ENCODE data around the gene EMID1.

Gene EMID1

DNA sequence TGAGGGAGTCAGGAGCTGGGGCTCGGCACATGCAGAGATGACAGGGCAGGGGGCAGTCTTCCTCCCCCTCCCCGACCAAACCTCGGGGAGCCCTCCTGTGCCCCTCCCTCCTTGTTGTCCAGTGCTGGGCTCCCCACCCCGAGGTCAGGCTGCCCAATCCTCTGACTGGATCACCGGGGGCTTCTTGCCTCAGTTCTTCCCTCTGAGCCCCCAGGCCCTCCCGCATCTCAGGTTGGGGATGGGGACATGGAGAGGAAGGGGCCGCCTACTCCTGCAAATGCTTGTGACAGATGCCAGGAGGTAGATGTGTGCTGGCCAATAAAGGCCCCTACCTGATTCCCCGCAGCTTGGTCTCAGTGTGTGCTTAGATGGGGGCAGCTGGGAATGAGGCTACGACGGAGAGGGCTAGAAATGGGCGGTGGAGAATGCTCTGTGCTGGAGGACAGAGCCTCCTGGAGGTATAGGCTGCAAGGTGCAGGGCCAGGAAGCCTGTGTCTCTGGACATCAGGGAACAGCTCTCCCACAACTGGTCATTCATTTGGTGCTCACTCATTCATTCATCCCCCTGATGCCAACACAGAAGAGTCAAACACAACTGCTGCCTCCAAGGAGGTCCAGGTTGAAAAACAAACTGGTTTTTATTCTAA, 53.7 kb downstream of the EMID1 start:
- Histone ChIP-seq H3K9me3 (ENCODE audit: insufficient read depth, low read depth, low read length) (no peaks in the 10 kb centered on the region), H3K9ac (ENCODE audit: low read depth, low read length) (no peak overlapping the region), H3K27me3 (ENCODE audit: insufficient read depth, low read length) (no peaks in the 10 kb centered on the region), H3K4me1 (ENCODE audit: insufficient read depth, low read length) (no peaks in the 10 kb centered on the region), H3K27ac (ENCODE audit: low read depth, low read length) (no peak overlapping the region), H3K4me3 (ENCODE audit: low read length) (no peak overlapping the region), H3K36me3 (ENCODE audit: insufficient read depth, low read length) (peaks cover 18% of the 10 kb centered on the region)
- WGBS = 76% methylated on average over 11 of the region's 11 CpGs

DNA sequence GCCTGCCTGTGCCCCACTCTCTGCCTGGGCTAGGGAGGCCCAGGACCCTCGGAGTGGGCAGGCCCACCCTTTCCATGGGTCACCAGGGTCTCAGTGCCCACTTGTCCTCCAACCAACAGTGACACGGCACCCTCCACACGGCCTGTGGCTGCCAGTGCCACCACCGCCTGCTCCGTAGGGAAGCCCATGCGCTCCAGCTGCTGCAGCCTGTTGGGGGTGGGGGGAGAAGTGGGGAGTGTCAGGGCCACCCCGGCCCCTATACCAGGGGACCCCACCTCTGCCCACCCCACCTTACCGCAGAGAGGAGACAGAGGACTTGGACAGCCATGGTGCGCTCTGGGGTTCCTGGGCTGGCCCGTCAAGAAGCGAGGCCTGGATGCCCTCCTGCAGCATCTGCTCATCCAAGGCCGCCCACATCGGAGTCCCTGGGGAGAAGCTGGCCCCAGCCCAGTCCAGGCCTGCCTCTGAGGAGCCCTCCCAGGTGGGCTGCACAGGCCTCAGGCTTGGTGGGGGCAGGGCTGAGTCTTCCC, 54.4 kb downstream of the EMID1 start:
- Histone ChIP-seq H3K9ac (ENCODE audit: low read depth, low read length) (no peak overlapping the region), H3K27me3 (ENCODE audit: insufficient read depth, low read length) (no peaks in the 10 kb centered on the region), H3K36me3 (ENCODE audit: insufficient read depth, low read length) (peaks cover 22% of the 10 kb centered on the region), H3K4me1 (ENCODE audit: insufficient read depth, low read length) (no peaks in the 10 kb centered on the region), H3K4me3 (ENCODE audit: low read length) (no peak overlapping the region), H3K27ac (ENCODE audit: low read depth, low read length) (no peak overlapping the region), H3K9me3 (ENCODE audit: insufficient read depth, low read depth, low read length) (no peaks in the 10 kb centered on the region)
- WGBS = 95% methylated on average over 12 of the region's 13 CpGs

DNA sequence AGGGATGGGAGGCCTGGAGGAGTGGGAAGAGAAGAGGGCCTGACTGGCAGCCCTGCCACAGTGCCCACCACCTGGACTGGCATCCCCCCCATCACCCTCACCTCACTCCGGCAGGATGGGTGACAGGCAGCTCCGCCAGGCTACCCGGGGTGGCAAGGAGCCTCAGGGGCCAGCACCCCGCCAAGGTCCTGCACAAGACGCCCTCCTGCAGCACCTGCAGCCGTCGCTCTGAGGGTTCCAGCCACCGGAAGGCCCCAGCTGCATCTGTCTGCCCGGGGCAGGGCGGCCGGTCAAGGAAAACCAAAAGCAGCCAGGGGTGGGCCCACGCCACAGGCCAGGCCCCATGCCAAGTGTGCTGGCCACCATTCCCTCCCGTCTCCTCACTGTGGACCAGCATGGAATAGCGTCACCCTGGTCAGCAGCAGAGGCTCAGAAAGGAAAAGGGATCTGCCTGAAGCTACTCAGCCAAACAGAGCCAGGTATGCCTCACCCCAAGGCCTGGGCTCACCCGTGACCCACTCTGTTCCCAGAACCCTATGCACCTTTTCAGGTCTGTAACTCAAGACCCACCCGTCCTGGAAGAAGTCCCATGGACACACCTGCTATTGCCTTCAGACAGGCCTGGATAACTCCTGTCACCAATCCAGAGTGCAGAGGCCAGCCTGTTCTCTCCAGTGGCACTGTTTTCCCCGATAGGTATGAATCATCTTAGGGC, 55.1 kb downstream of the EMID1 start:
- no peaks in the 10 kb centered on the region for H3K9me3 ChIP-seq (ENCODE audit: insufficient read depth, low read depth, low read length)
- no peak overlapping the region for H3K27ac ChIP-seq (ENCODE audit: low read depth, low read length)
- peaks cover 28% of the 10 kb centered on the region for H3K36me3 ChIP-seq (ENCODE audit: insufficient read depth, low read length)
- no peaks in the 10 kb centered on the region for H3K27me3 ChIP-seq (ENCODE audit: insufficient read depth, low read length)
- no peak overlapping the region for H3K4me3 ChIP-seq (ENCODE audit: low read length)
- no peaks in the 10 kb centered on the region for H3K4me1 ChIP-seq (ENCODE audit: insufficient read depth, low read length)
- H3K9ac ChIP-seq (ENCODE audit: low read depth, low read length) = no peak overlapping the region
- 95% methylated on average over 17 of the region's 17 CpGs for WGBS

DNA sequence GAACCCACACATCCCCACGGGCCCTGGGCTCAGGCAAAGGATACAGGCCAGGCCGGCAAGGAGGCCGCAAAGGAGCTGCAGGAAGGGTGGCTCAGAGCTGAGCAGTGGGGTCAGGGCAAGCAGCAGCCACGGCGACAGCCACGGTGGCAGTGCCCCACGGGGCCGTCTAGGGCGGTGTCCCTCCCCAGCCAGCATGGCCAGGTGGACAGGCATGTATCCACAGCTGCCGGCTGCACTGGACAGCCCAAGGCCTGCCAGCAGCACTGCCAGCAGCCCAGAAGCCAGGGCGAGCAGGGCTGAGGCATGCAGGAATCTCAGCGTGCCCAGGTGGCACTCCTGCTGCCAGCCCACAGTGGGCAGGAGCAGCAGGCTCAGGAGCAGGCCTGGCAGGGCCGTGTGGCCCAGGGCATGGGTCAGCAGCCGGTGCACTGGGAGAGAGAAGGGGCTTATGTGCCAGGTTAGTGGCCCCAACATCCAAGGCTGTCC, 58.1 kb downstream of the EMID1 start:
- Histone ChIP-seq H3K4me1 (ENCODE audit: insufficient read depth, low read length) (0 out of 2 replicates have a peak, but pooled peaks cover 7% of the 10 kb centered on the region), H3K36me3 (ENCODE audit: insufficient read depth, low read length) (peaks cover 37% of the 10 kb centered on the region), H3K27me3 (ENCODE audit: insufficient read depth, low read length) (no peaks in the 10 kb centered on the region), H3K27ac (ENCODE audit: low read depth, low read length) (no peak overlapping the region), H3K4me3 (ENCODE audit: low read length) (no peak overlapping the region), H3K9ac (ENCODE audit: low read depth, low read length) (no peak overlapping the region), H3K9me3 (ENCODE audit: insufficient read depth, low read depth, low read length) (no peaks in the 10 kb centered on the region)
- WGBS = 96% methylated on average over 14 of the region's 14 CpGs

DNA sequence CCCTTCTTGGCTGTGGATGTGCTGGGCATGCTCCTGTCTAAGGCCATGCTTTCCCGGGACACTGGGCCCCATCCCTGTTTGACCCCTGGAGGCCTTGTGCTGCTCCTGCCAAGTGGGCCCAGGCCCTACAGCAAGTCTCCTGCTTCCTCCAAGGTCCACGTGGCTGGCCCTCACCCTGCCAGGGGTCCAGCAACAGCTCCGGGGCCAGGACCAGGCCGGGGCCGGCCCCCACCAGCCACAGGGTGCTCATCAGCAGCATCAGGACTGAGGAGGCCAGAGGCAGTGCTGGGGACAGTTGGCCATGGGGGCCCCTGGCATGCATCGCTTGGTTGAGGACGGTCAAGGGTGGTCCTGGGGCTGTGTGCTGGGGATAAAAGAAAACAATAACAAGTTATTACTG, 59.6 kb downstream of the EMID1 start:
- peaks cover 43% of the 10 kb centered on the region for H3K36me3 ChIP-seq (ENCODE audit: insufficient read depth, low read length)
- no peaks in the 10 kb centered on the region for H3K9me3 ChIP-seq (ENCODE audit: insufficient read depth, low read depth, low read length)
- WGBS = 97% methylated on average over 7 of the region's 7 CpGs
- H3K27ac ChIP-seq (ENCODE audit: low read depth, low read length) = no peak overlapping the region
- H3K4me3 ChIP-seq (ENCODE audit: low read length) = no peak overlapping the region
- H3K4me1 ChIP-seq (ENCODE audit: insufficient read depth, low read length) = peaks cover 14% of the 10 kb centered on the region
- no peak overlapping the region for H3K9ac ChIP-seq (ENCODE audit: low read depth, low read length)
- H3K27me3 ChIP-seq (ENCODE audit: insufficient read depth, low read length) = no peaks in the 10 kb centered on the region

DNA sequence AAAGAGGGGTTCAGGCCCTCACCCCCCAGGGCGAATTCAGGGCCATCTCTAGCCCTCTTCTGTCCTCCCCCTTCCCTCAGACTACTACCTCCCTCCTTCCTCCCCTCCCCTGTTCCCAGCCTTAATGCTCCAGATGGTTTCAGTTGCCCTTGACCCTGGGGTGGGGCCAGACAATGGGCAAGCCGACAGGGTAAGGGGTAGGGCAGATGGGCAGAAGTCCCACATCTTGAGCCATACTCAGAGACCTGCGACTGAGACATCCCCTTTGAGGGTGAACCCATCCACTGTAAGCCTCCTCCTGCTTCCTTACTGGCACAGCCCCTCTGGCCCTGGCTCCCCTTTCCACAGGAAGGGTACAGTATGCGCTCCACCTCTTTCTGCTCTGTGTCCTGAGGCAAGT, 60.2 kb downstream of the EMID1 start:
- H3K9ac ChIP-seq (ENCODE audit: low read depth, low read length) = no peak overlapping the region
- H3K9me3 ChIP-seq (ENCODE audit: insufficient read depth, low read depth, low read length) = no peaks in the 10 kb centered on the region
- peaks cover 46% of the 10 kb centered on the region for H3K36me3 ChIP-seq (ENCODE audit: insufficient read depth, low read length)
- H3K4me3 ChIP-seq (ENCODE audit: low read length) = no peak overlapping the region
- H3K4me1 ChIP-seq (ENCODE audit: insufficient read depth, low read length) = peaks cover 20% of the 10 kb centered on the region
- 92% methylated on average over 4 of the region's 4 CpGs for WGBS
- peak overlapping the region; percentile 99; the same call in 1 of the 2 replicates for H3K27ac ChIP-seq (ENCODE audit: low read depth, low read length)
- H3K27me3 ChIP-seq (ENCODE audit: insufficient read depth, low read length) = no peaks in the 10 kb centered on the region

DNA sequence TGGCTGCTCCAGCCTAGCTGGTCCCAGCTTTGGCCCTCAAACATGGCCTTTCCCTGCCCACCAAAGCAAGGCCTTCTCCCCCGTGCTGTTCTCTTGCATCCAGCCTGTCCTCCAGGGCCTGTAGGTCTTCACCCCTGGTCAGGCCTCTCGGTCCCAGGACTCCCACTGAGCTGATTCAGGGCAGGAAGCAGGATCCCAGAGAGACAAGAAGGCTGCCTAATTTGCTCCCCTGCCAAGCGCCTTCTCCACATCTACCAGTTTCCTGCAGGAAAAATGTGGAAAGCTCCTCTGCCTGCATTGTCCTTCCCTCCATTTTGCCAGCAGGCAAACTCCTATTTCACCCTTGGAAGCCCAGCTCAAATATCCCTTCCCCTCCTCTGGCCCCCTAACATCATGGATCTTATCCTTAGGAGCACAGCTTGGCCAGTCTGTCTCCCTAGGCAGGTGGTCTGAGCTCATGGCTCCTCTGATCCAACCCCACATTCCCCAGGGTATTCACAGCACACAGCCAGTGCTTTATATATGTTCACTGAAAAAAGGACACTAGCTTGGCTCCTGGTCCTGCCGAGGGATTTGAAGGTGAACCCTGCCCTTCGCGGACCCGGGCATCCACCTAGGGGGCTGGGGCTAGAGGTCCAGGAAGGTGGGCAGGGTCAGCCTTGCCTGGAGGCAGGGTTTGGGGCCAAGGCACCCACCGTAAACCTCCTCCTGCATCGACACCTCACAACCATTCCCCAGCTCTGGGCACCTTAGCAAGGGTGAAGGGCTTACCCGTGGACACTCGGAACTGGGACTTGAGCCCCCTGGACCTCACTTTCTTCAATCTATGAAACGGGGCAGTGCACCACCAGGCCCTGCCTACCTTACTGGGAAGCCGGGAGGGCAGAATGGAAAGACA, 61.1 kb downstream of the EMID1 start:
- WGBS = 20% methylated on average over 13 of the region's 13 CpGs
- no peaks in the 10 kb centered on the region for H3K9me3 ChIP-seq (ENCODE audit: insufficient read depth, low read depth, low read length)
- peak overlapping the region; percentile 98 for H3K9ac ChIP-seq (ENCODE audit: low read depth, low read length)
- H3K4me1 ChIP-seq (ENCODE audit: insufficient read depth, low read length) = peaks cover 29% of the 10 kb centered on the region
- peak overlapping the region; percentile 68 for H3K4me3 ChIP-seq (ENCODE audit: low read length)
- H3K36me3 ChIP-seq (ENCODE audit: insufficient read depth, low read length) = peaks cover 55% of the 10 kb centered on the region
- H3K27me3 ChIP-seq (ENCODE audit: insufficient read depth, low read length) = no peaks in the 10 kb centered on the region
- H3K27ac ChIP-seq (ENCODE audit: low read depth, low read length) = peak overlapping the region; percentile 99

DNA sequence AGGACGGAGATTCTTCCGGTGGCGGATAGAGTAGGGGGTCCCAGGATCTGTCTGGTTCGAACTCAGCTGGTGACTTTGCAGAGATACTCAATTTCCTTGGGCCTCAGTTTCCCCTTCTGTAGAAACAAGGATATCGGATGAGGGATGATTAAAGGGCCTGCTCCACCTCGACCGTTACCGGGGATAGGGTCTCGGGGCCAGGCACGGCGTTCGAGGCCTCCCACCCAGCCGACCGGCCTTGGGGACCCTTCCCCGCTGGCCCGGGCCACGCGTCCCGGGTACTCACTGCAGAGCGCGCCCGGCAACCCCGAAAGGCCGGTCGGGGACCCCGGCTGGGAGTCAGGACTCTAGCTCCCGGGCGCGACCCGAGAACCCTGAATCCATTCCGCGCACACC, 61.8 kb downstream of the EMID1 start:
- H3K4me1 ChIP-seq (ENCODE audit: insufficient read depth, low read length) = peaks cover 30% of the 10 kb centered on the region
- WGBS = under 1% methylated on average over 32 of the region's 32 CpGs
- peaks cover 61% of the 10 kb centered on the region for H3K36me3 ChIP-seq (ENCODE audit: insufficient read depth, low read length)

DNA sequence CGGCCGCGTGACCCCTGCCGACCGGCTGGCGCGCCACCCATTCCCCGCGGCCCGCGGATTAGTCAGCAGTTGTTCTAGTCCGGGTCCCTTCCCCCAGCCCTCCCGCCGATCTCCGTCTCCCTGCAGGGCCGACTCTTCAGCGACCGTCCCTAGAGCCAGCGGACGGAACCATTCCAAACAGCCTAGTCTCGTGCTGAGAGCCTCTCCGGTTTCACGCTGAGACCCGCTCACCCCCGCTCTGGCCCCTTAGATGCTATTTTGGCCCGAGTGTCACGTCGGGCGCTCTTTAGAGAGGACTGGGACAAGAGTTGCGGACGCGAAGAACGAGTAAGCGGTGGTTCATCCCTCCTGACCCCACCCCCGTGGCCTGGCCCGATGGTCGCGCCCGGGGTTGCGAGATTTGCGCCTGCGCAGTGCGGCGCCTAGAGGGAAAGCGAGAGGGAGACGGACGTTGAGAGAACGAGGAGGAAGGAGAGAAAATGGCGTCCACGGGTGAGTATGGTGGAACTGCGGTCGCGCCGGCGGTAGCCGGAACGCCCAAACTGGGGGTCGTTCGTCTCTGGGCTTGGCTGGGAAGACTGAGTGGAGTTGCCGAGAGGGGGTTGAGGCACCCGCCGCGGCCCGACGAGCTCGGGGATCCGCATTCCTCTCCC, 62.3 kb downstream of the EMID1 start, which contains the start of the genes EWSR1 and RHBDD3:
TSS of gene EWSR1 (plus strand) at position 411 of the 653 bp plus-strand sequence. CDS start at position 480, 69 bp downstream.
TSS of gene RHBDD3 (minus strand) at position 124 of the 653 bp plus-strand sequence. CDS start 2,355 bp downstream, outside the sequence.
- H3K9me3 ChIP-seq (ENCODE audit: insufficient read depth, low read depth, low read length) = no peaks in the 10 kb centered on the region
- no peaks in the 10 kb centered on the region for H3K27me3 ChIP-seq (ENCODE audit: insufficient read depth, low read length)
- peaks cover 30% of the 10 kb centered on the region for H3K4me1 ChIP-seq (ENCODE audit: insufficient read depth, low read length)
- peak within 1 kb of the TSS; percentile 99 for H3K27ac ChIP-seq (ENCODE audit: low read depth, low read length)
- H3K4me3 ChIP-seq (ENCODE audit: low read length) = peak within 1 kb of the TSS; percentile 68
- peak within 1 kb of the TSS; percentile 98 for H3K9ac ChIP-seq (ENCODE audit: low read depth, low read length)
- WGBS = under 1% methylated on average over 67 of the region's 67 CpGs
- H3K36me3 ChIP-seq (ENCODE audit: insufficient read depth, low read length) = peaks cover 67% of the 10 kb centered on the region

More for the DNA sequence above, 61.8 kb downstream of the EMID1 start:
- Histone ChIP-seq H3K9me3 (ENCODE audit: insufficient read depth, low read depth, low read length) (no peaks in the 10 kb centered on the region), H3K4me3 (ENCODE audit: low read length) (peak overlapping the region; percentile 68), H3K27me3 (ENCODE audit: insufficient read depth, low read length) (no peaks in the 10 kb centered on the region), H3K27ac (ENCODE audit: low read depth, low read length) (peak overlapping the region; percentile 99), H3K9ac (ENCODE audit: low read depth, low read length) (peak overlapping the region; percentile 98)

DNA sequence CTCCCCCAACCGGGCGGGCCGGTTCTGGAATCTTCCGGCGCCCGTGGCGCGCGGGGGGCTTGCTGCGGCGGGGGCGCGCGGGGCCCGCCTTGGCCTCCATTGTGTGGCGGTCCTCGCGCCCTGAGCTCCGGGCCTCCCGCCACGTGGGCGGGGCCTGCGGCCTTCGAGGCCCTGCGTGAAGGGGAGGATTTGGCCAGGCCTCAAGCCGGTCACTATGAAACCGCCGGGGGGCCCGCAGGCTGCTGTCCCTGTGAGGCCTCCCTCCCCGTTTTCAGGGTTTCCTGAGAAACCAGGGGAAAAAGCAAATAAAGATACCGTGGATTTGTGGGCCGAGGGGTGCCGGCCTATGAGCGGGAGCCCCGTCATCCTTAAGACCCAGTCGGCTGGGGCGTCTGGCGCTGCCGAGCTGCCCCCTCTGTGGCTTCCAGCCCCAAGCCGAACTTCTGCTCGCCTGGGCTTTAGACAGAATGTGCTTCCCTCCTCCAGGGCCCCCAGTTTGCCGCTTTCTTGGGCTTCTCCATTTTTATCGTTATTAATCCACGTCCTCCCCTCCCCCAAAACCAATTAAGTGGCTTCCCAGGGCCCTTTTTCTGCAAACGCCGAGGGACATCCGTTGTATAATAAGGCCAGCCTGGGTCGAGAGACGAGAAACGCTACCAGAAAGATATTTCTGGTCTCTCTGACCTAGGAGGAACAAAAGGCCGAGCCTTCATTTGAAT, 63.0 kb downstream of the EMID1 start:
- under 1% methylated on average over 51 of the region's 51 CpGs for WGBS
- H3K36me3 ChIP-seq (ENCODE audit: insufficient read depth, low read length) = peaks cover 71% of the 10 kb centered on the region
- H3K9me3 ChIP-seq (ENCODE audit: insufficient read depth, low read depth, low read length) = no peaks in the 10 kb centered on the region
- peak overlapping the region; percentile 98 for H3K9ac ChIP-seq (ENCODE audit: low read depth, low read length)
- peak overlapping the region; percentile 99 for H3K27ac ChIP-seq (ENCODE audit: low read depth, low read length)
- H3K27me3 ChIP-seq (ENCODE audit: insufficient read depth, low read length) = no peaks in the 10 kb centered on the region
- H3K4me3 ChIP-seq (ENCODE audit: low read length) = peak overlapping the region; percentile 68
- H3K4me1 ChIP-seq (ENCODE audit: insufficient read depth, low read length) = peaks cover 30% of the 10 kb centered on the region

Data from HUES64 (cell line).